ENCODE data around the gene OR7G2. TPM values are rescaled to one million over a fixed set of nuclear protein-coding genes. Genes with fewer than 3 reads are reported as not detected.

OR7G2 gene
- total RNA-seq: not detected in 2 replicates

DNA sequence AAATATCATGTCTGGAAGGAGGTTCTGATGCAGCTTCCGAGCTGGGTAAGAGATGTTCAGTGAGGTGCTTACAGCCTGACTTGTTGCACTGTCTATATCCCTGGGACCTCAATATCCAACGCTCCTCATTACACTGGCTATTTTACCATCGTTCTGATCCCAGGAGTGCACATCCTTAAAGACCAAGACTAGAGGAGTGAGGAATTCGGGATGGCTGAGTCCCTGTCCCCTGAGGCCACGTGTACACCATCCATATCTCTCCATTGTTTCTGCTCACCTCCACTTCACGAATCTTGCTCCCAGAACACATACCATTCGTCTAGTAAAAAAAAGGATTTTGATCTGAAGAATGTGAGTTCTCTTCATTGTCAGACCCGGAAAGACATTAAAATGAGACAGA lies at the start of gene OR7G2:
OR7G2 (minus strand) TSS at position 101 of the 400 bp plus-strand sequence. CDS start 4,232 bp downstream, outside the sequence.
- intact Hi-C loops (cut with micrococcal nuclease): no loop called here

- intact Hi-C loops (cut with micrococcal nuclease): no loop called here
Measured at GRCh38 chr19:9156304-9156703, 49.0 kb upstream of the OR7G2 start.

GRCh38 chr19:9155591-9155990 lies 48.3 kb upstream of the OR7G2 start:
- intact Hi-C loops (cut with micrococcal nuclease): no loop called here

DNA sequence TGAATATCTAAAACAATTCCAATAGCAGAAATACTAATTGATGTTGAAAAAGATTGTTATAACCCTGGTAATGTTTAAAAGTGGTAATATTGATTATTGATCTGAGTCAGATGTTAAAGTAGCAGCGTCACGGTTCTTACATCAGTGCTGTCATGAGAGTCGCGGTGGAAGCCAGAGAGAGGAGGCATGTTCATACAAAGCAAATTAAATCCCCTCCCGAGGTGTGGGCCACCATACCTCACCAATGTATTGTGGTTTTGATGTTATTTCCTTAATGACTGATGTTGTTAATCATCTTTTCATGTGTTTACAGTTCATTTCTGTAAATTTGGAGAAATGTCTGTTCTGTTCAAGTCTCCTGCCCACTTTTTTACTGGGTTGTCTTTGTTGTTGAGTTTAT lies 44.1 kb upstream of the OR7G2 start:
- intact Hi-C loops (cut with micrococcal nuclease): no loop called here

GRCh38 chr19:9150650-9151049 lies 43.4 kb upstream of the OR7G2 start:
- intact Hi-C loops (cut with micrococcal nuclease): no loop called here

DNA sequence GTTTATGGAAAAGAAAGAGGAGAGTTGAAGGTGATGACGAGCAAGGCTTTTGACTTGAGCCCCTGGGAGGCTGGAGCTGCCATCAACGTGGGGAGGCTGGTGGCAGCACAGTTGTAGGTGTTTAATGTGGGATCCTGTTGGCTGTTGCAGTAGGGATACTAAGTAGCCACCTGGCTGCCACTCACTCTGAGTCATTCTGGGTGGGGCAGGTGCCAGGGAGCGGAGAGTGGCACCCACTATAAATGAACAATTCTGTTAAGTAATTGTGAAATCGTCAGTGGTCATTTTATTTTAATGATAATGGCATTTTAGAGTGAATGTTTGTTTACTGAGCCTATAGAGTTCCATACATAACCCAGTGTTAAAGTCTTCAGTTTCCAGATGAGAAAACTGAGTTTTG lies 42.7 kb upstream of the OR7G2 start:
- intact Hi-C loops (cut with micrococcal nuclease): no loop called here

GRCh38 chr19:9148697-9149096 lies 41.4 kb upstream of the OR7G2 start:
- intact Hi-C loops (cut with micrococcal nuclease): no loop called here

GRCh38 chr19:9146882-9147281 lies 39.6 kb upstream of the OR7G2 start:
- intact Hi-C loops (cut with micrococcal nuclease): no loop called here

DNA sequence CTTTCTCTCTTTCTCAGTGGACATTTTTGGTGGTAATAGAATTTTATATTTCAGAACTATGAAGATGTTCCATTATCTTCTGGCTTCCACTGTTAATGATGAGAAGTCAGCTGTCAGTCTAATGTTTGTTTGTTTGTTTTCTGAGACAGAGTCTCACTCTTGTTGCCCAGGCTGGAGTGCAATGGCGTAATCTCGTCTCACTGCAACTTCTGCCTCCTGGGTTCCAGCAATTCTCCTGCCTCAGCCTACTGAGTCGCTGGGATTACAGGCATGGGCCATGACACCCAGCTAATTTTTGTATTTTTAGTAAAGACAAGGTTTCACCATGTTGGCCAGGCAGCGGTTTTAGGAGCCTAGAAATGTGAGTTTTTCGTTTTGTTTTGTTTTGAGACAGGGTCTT lies 37.6 kb upstream of the OR7G2 start:
- intact Hi-C loops (cut with micrococcal nuclease): loop anchor here (5.0 kb wide), 2 partner anchors 313 to 767 kb away; partner anchors contain the start of genes MBD3L1 and ZNF558

- intact Hi-C loops (cut with micrococcal nuclease): loop anchor here (1.0 to 5.0 kb wide), 13 partner anchors 169 to 772 kb away; partner anchors contain the start of genes FBXL12, MBD3L1, PIN1 and ZNF121
Measured at GRCh38 chr19:9140159-9140874, 33.0 kb upstream of the OR7G2 start, which contains the start of gene ZNF317. ZNF317 (plus strand) TSS chr19:9140397; CDS start chr19:9156017, 15,620 bp downstream.

DNA sequence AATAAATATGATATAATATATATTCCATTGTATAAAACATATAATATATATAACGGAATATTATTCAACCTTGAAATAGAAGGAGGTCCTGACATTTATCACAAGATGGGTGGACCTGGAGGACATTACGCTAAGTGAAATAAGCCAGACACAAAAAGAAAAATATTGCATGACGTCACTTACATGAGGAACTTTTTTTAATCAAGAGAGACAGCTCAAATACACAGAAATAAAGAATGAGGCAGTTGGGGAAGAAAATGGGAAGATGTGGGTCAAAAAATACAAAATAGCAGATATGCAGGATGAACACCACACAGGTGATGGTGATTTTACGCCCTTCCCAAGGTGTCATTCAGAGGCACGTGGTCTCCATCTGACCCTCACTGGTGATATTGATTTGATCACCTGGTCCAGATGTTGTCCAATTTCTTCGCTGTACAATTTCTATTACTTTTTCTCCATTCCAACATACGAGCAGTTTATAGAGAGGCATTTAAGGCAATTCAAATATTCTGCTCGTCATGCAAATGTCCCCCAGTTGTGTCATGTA lies 32.4 kb upstream of the OR7G2 start:
- intact Hi-C loops (cut with micrococcal nuclease): loop anchor here (1.0 to 5.0 kb wide), 13 partner anchors 170 to 773 kb away; partner anchors contain the start of genes FBXL12, MBD3L1, PIN1 and ZNF121

DNA sequence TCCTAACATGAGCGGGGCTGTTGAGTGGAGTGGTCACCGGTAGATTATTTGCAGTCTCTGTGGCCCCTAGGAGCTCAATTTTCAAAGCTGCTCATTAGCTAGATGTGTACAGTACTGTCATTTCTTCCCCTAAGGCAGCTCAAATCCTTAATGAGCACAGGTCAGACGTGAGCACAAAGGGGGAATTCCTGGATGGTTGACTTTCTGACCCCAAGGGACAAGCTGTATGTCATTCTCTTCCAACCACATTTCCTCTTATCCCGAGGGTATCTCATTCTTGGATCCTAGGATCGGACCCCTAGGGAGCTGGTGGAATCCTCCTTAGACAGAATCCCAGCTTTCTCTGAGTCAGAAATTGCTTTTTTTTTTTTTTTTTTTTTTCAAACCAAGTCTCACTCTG lies 25.1 kb upstream of the OR7G2 start:
- intact Hi-C loops (cut with micrococcal nuclease): no loop called here

GRCh38 chr19:9130965-9131364 lies 23.7 kb upstream of the OR7G2 start:
- intact Hi-C loops (cut with micrococcal nuclease): no loop called here

- intact Hi-C loops (cut with micrococcal nuclease): no loop called here
Measured at GRCh38 chr19:9128171-9128570, 20.9 kb upstream of the OR7G2 start.

DNA sequence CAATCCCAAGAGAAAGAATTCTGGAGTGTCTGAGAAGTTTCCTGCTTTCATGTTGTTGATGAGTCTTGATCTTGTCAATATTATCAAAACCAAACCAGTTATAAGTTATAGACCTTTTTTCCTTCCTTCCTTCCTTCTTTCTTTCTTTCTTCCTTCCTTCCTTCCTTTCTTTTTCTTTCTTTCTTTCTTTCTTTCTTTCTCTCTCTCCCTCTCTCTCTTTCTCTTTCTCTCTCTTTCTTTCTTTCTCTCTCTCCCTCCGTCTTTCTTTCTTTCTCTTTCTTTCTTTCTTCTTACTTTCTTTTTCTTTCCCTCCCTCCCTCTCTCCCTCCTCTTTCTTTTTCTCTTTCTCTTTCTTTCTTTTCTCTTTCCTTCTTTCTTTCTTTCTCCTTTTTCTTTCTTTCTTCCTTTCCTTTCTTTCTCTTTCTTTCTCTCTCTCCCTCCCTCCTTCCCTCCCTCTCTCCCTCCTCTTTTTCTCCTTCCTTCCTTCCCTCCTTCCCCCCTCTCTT lies 19.7 kb upstream of the OR7G2 start, which contains the start of gene OR7G3:
OR7G3 (minus strand) TSS at position 51 of the 506 bp plus-strand sequence; CDS start at position 51, 0 bp downstream.
- intact Hi-C loops (cut with micrococcal nuclease): no loop called here

DNA sequence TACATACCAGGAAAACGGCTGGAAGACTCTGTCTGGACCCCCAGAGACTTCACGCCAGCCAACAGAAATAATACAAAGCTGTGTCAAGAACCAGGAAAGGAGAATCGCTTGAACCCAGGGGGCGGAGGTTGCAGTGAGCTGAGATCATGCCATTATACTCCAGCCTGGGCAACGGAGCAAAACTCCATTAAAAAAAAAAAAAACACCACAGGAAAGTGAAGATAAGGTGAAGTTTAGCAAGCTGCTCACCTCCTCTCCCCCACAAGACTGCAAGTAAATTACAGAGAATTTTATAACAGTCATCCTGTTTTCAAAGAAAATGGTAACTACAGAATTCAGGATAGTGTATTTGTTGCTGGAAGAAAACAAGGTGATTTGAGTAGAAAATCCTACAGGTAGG lies 9.3 kb upstream of the OR7G2 start:
- intact Hi-C loops (cut with micrococcal nuclease): no loop called here

DNA sequence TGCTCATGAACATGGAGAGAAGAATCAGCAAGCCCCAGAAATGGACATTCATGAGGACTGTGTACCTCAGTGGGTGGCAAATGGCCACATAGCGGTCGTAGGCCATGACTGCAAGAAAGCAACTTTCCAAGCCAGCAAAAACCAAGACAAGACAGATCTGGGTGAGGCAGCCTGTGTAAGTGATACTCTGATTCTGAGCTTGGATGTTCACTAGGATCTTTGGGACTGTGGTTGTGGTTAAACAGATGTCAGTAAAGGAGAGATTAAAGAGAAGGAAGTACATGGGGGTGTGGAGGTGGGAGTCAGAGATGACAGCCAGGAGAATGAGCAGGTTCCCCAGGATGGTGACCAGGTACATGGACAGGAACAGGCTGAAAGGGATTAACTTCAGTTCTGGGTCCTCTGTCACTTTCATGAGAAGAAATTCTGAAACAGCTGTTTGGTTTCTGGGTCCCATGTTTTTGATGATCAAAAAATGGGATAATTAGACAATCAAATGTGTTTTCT lies 8.1 kb upstream of the OR7G2 start, which contains the start of gene OR7G1:
OR7G1 (minus strand) TSS at position 457 of the 507 bp plus-strand sequence; CDS start at position 457, 0 bp downstream.
- intact Hi-C loops (cut with micrococcal nuclease): no loop called here

DNA sequence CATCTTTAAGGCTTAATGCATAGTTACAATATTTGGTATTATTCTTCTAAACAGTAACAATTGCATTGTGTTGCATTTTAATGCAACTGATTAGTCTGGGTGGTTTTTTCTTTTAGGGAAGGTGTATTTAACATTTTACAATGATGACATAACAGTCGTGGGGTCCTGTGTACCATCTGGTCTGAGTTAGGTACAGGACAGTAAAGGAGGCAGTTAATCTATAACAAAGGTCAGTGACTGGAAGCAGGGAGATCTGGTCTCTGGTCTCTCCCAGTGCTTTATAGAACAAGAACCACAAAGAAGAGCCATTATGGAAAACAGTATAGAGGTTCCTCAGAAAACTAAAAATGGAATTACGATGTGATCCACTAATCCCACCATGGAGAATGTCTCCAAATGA lies 2.7 kb upstream of the OR7G2 start:
- intact Hi-C loops (cut with micrococcal nuclease): no loop called here

GRCh38 chr19:9086761-9087160 lies 20.5 kb downstream of the OR7G2 start, which contains the start of gene OR1M1:
OR1M1 (plus strand) TSS chr19:9087061; CDS start chr19:9093245, 6,184 bp downstream.
- intact Hi-C loops (cut with micrococcal nuclease): no loop called here

GRCh38 chr19:9078651-9079050 lies 28.6 kb downstream of the OR7G2 start:
- intact Hi-C loops (cut with micrococcal nuclease): loop anchor here (1.0 kb wide), 1 partner anchor 424 kb away; no protein-coding TSS in a partner anchor

DNA sequence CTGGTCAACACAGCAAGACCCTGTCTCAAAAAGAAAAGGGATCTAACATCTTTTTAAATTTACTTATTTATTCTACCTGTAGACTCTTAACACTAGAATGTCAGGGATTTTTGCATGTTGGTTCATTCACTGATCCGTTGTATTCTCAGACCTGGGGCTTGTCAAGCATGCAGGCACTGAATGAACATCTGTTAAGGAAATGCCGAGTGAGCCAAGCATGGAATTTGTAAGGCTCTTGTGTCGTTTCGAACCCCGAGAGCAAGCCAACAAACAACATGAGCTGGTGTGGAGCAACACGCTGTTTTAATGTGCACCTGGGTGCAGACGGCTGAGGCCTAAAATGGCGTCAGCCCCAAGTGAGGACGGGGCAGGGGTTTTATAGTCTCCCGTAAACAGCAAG lies 30.4 kb downstream of the OR7G2 start:
- intact Hi-C loops (cut with micrococcal nuclease): no loop called here
